GM13976 (cell line): ENCODE measurements around the gene ALG11.
A peak's percentile ranks its signal among the peaks of the same experiment; 100 is the strongest.

Experiments
- DNase-seq: peaks from one replicate; pipeline ENCODE4 v3.0.0; 2012; ENCODE audit warnings: low spot score
- in situ Hi-C: fragments of 300-500 bp; cut with MboI; formaldehyde crosslinking; loops from one replicate; pipeline ENCODE4 v1.12.0; 2022; ENCODE audit warnings: low sequenced_read_pairs, mixed read lengths, inconsistent platforms; ENCODE audit not compliant: unreplicated experiment
- TF ChIP-seq, protein P1 (sequence below): IDR thresholded peaks from 2 replicates; pipeline ENCODE4 v1.5.1; 2012; ENCODE audit warnings: borderline replicate concordance, mild to moderate bottlenecking; ENCODE audit not compliant: insufficient read depth; ENCODE audit errors: extremely low read depth, missing control alignments, control extremely low read depth

ALG11 gene

DNA sequence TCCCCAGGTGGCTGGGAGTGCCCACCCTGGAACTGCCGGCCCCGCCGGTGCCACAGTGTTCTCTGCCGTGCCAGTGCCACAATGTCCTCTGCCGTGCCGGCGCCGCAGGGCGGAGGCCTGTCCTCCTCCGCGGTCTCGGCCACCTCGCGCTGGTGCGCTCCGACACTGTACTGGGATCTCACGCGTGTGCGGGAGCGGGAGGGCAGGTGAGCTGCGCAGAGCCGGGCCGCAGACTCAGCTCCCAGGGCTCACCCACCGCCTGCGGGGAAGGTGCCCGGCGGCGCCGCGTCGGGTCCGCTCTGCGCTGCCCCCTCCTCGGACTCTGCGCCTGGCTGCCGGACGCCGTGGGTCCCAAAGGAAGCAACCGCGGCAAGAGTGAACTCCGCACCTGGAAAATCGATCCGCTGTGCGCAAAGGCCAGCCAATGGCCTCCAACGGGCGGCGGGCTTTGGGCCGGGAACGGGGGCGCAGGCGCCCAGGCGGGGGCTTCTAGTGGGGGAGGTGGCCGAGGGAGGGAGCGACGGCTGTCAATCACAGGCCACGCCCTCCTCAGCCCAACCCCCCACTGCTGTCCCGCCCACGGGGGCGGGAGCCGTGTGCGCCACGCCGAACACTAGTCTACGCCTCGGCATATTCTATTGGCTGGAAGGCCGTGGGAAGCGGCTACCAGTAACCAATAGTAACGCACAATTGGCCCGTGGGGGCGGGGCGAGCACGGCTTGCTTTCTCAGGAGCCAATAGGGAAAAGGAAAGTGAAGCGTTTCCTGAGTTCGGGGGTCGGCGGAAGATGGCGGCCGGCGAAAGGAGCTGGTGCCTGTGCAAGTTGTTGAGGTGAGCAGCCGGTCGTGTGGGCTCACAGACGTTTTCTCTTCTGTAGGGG lies at the start of gene ALG11:
TSS of gene ALG11 (plus strand) at position 767 of the 880 bp plus-strand sequence. CDS start at position 788, 21 bp downstream.
- in situ Hi-C loops = no loop called here
- peak; percentile 98 for DNase-seq
- TF ChIP-seq, protein P1, sequence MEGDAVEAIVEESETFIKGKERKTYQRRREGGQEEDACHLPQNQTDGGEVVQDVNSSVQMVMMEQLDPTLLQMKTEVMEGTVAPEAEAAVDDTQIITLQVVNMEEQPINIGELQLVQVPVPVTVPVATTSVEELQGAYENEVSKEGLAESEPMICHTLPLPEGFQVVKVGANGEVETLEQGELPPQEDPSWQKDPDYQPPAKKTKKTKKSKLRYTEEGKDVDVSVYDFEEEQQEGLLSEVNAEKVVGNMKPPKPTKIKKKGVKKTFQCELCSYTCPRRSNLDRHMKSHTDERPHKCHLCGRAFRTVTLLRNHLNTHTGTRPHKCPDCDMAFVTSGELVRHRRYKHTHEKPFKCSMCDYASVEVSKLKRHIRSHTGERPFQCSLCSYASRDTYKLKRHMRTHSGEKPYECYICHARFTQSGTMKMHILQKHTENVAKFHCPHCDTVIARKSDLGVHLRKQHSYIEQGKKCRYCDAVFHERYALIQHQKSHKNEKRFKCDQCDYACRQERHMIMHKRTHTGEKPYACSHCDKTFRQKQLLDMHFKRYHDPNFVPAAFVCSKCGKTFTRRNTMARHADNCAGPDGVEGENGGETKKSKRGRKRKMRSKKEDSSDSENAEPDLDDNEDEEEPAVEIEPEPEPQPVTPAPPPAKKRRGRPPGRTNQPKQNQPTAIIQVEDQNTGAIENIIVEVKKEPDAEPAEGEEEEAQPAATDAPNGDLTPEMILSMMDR = no peak

GRCh38 chr13:51966186-51966585 lies 46.0 kb upstream of the ALG11 start:
- DNase-seq = no peak
- in situ Hi-C loops = no loop called here
- TF ChIP-seq, protein P1 = no peak

- in situ Hi-C loops = no loop called here
- no peak for DNase-seq
- TF ChIP-seq, protein P1 = no peak
These were observed 44.4 kb upstream of the ALG11 start for GRCh38 chr13:51967482-51968446.

- TF ChIP-seq, protein P1 = no peak
- in situ Hi-C loops = no loop called here
- DNase-seq = no peak
These were observed 41.8 kb upstream of the ALG11 start for GRCh38 chr13:51970349-51970748.

- TF ChIP-seq, protein P1 = no peak
- in situ Hi-C loops = no loop called here
- no peak for DNase-seq
These were observed 40.4 kb upstream of the ALG11 start for GRCh38 chr13:51971520-51972426.

- DNase-seq = no peak
- in situ Hi-C loops = no loop called here
- TF ChIP-seq, protein P1 = no peak
These were observed 37.7 kb upstream of the ALG11 start for GRCh38 chr13:51974482-51974881.
